ENCODE data around the gene FUS. TPM values are rescaled to one million over a fixed set of nuclear protein-coding genes. Genes with fewer than 3 reads are reported as not detected.

Gene FUS
- total and polyA plus RNA-seq, 9 of the 15 experiments (the other 6 are each of a cell fraction or from before 2014, with no cell fraction given): 43.9 to 575 (median 87.2) TPM

DNA sequence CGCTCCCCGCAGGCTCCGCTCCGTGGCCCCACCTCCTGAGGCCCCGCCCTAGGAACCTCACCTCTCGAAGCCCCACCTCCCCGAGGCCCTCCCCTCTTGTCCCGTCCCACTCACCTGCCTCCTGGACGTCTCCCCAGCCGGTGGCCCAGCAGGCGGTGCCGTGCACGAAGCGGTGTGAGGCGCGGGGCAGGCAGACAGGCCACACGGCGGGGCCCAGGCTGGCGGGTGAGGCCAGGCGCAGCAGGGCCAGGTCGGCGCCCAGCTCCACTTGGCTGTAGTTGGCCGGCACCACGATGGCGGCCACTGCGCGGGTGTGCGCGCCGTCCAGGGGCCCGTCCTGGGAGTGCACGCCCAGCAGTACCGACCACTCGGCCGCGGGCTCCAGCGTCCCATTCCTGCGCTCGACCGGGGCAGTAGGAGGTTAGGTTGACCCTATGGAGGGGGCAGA lies 31.6 kb upstream of the FUS start (continued):
- TF ChIP-seq USF2 (CRISPR knock-in tag; IDR thresholded peaks at IDR 0.05) (no peak), SETDB1 (IDR thresholded peaks at IDR 0.05; ENCODE audit: low read length) (no peak), TRIM24 (IDR thresholded peaks at IDR 0.05) (peak in 1 of 2 experiments; percentile 47; a peak in 1 of 4 replicates), CREM (IDR thresholded peaks at IDR 0.05; ENCODE audit: low read depth) (no peak), POU5F1 (IDR thresholded peaks at IDR 0.05; ENCODE audit: borderline replicate concordance, low read depth, low read length, partially characterized antibody) (no peak), ZFX (CRISPR knock-in tag; IDR thresholded peaks at IDR 0.05) (peak; percentile 59), ZBTB40 (IDR thresholded peaks at IDR 0.05) (no peak), ZBTB40 (CRISPR knock-in tag; IDR thresholded peaks at IDR 0.05) (no peak), BRD4 (IDR thresholded peaks at IDR 0.05) (no peak), HNRNPLL (IDR thresholded peaks at IDR 0.05; ENCODE audit: low read depth, low read length, poor library complexity, severe bottlenecking) (no peak), VEZF1 (CRISPR knock-in tag; IDR thresholded peaks at IDR 0.05) (peak; percentile 24; the same call in 1 of the 2 replicates), ZNF384 (IDR thresholded peaks at IDR 0.05; ENCODE audit: low read depth, low read length) (no peak), KLF1 (tag; IDR thresholded peaks at IDR 0.05) (0 out of 2 replicates have a peak, but pooled peaks have one; percentile 22), SMARCA4 (IDR thresholded peaks at IDR 0.05) (no peak), PCBP2 (IDR thresholded peaks at IDR 0.05; ENCODE audit: low read depth, low read length, poor library complexity, severe bottlenecking) (no peak), HMG20B (CRISPR knock-in tag; IDR thresholded peaks at IDR 0.05) (no peak)
- TF ChIP-seq, protein P1, sequence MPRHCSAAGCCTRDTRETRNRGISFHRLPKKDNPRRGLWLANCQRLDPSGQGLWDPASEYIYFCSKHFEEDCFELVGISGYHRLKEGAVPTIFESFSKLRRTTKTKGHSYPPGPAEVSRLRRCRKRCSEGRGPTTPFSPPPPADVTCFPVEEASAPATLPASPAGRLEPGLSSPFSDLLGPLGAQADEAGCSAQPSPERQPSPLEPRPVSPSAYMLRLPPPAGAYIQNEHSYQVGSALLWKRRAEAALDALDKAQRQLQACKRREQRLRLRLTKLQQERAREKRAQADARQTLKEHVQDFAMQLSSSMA (CRISPR knock-in tag; IDR thresholded peaks at IDR 0.05): no peak
- TF ChIP-seq, protein P2, sequence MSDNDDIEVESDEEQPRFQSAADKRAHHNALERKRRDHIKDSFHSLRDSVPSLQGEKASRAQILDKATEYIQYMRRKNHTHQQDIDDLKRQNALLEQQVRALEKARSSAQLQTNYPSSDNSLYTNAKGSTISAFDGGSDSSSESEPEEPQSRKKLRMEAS (CRISPR knock-in tag; IDR thresholded peaks at IDR 0.05): peak; percentile 77; the same call in 1 of the 2 replicates
